ENCODE data around the gene INHBB. TPM values are rescaled to one million over a fixed set of nuclear protein-coding genes. Genes with fewer than 3 reads are reported as not detected.

INHBB gene
- total and polyA plus RNA-seq, 9 of the 15 experiments (the other 6 are each of a cell fraction or from before 2014, with no cell fraction given): not detected

DNA sequence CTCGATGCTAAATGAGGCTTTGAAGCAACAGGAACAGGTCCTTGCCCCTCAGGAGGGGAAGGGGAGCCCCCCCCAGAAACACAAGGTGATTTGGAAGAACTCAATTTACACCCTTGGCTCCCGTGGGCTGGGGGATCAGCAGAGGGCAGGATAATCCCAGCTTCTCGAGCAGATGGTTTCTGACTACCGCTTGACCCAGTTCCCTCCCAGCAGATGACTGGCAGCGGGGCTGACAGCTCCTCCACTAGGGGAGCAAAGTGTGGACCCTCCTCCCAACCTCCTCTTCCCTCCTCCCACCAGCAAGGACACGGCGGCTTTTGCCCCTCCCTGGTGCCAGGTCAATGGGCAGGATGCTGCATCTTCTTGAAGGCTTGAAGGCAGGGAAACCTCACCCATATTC lies 3.5 kb upstream of the INHBB start:
- no peak overlapping the region for H3K4me3 ChIP-seq
- no peak overlapping the region for H2AFZ ChIP-seq (ENCODE audit: low read depth, low read length)
- in situ Hi-C loops (cut with MboI) (loop anchor here (10.0 kb wide), 1 partner anchor 332 kb away; no protein-coding TSS in a partner anchor), intact Hi-C loops (cut with micrococcal nuclease) (loop anchor here (2.0 to 5.0 kb wide), 3 partner anchors 115 to 338 kb away; no protein-coding TSS in a partner anchor)
- WGBS (ENCODE audit: insufficient coverage, low coverage, missing lambda C conversion rate): 2% methylated on average over 7 of the region's 7 CpGs
- H3K4me1 ChIP-seq (replicated peaks in 1 of 2; ENCODE audit: control insufficient read depth in 2 of 2, insufficient read depth in 2 of 2, low read length in 2 of 2): peaks cover 0 to 7% of the 10 kb centered on the region in 2 experiments; a peak in 2 of 5 replicates
- H3K79me2 ChIP-seq (ENCODE audit: control insufficient read depth, insufficient read depth, low read length): no peaks in the 10 kb centered on the region
- FAIRE-seq (no peak), DNase-seq (ENCODE audit: extremely low read depth in 1 of 4, low spot score in 3 of 4) (no peak), ATAC-seq (no peak)
- TF ChIP-seq XRCC3 (IDR thresholded peaks at IDR 0.05): no peak
- TF ChIP-seq TAF7 (tag; IDR thresholded peaks at IDR 0.05): no peak
- no peak for TF ChIP-seq SRF (CRISPR knock-in tag; IDR thresholded peaks at IDR 0.05)
- TF ChIP-seq ZNF263 (CRISPR knock-in tag; IDR thresholded peaks at IDR 0.05; ENCODE audit: borderline replicate concordance): peak; percentile 74
- no peaks in the 10 kb centered on the region for H3K9me1 ChIP-seq (ENCODE audit: control insufficient read depth, insufficient read depth, low read length)
- ChIA-PET CTCF (ENCODE audit: low intra/inter-chr PET ratio) (interaction anchor here (1.7 kb wide), 1 partner anchor 338 kb away, joined by 6 read pairs; no protein-coding TSS in a partner anchor), POLR2A (interaction anchor here (0.6 kb wide), 1 partner anchor 115 kb away, joined by 3 read pairs; no protein-coding TSS in a partner anchor)
- no peak overlapping the region for H3K27ac ChIP-seq (ENCODE audit: extremely low read depth, low read depth, low read length)
- H3K9me3 ChIP-seq (replicated peaks; ENCODE audit: control insufficient read depth, insufficient read depth, low read depth, low read length): no peaks in the 10 kb centered on the region
- H3K27me3 ChIP-seq (ENCODE audit: control insufficient read depth in 2 of 2, insufficient read depth in 2 of 2, low read length in 2 of 2): peaks cover 20 to 51% of the 10 kb centered on the region in 2 experiments; a peak in 4 of 5 replicates
- no peak overlapping the region for H3K9ac ChIP-seq (ENCODE audit: insufficient read depth in 1 of 2, low read depth in 2 of 2, low read length in 2 of 2)
- BruUV-seq (replicated peaks): no TSS peak
- H4K20me1 ChIP-seq (replicated peaks; ENCODE audit: control insufficient read depth, insufficient read depth, low read length): peaks cover 12% of the 10 kb centered on the region
- no peaks in the 10 kb centered on the region for H3K36me3 ChIP-seq (ENCODE audit: control insufficient read depth, insufficient read depth, low read length)
- no peak overlapping the region for H3K4me2 ChIP-seq (ENCODE audit: insufficient read depth, low read length)

- 0% methylated on average over 5 of the region's 5 CpGs for WGBS (ENCODE audit: insufficient coverage, low coverage, missing lambda C conversion rate)
- no peak overlapping the region for H3K4me2 ChIP-seq (ENCODE audit: insufficient read depth, low read length)
- intact Hi-C loops (cut with micrococcal nuclease) (loop anchor here (2.0 to 5.0 kb wide), 3 partner anchors 114 to 338 kb away; no protein-coding TSS in a partner anchor), in situ Hi-C loops (cut with MboI) (loop anchor here (10.0 kb wide), 1 partner anchor 332 kb away; no protein-coding TSS in a partner anchor)
- H3K4me1 ChIP-seq (replicated peaks in 1 of 2; ENCODE audit: control insufficient read depth in 2 of 2, insufficient read depth in 2 of 2, low read length in 2 of 2): peaks cover 0 to 7% of the 10 kb centered on the region in 2 experiments; a peak in 2 of 5 replicates
- no peak overlapping the region for H2AFZ ChIP-seq (ENCODE audit: low read depth, low read length)
- no peaks in the 10 kb centered on the region for H3K79me2 ChIP-seq (ENCODE audit: control insufficient read depth, insufficient read depth, low read length)
- H3K9ac ChIP-seq (ENCODE audit: insufficient read depth in 1 of 2, low read depth in 2 of 2, low read length in 2 of 2): peak overlapping the region in 1 of 2 experiments; percentile 31; a peak in 1 of 4 replicates
- H3K27me3 ChIP-seq (ENCODE audit: control insufficient read depth in 2 of 2, insufficient read depth in 2 of 2, low read length in 2 of 2): peaks cover 22 to 55% of the 10 kb centered on the region in 2 experiments; a peak in 4 of 5 replicates
- ATAC-seq (peak; percentile 49), FAIRE-seq (no peak), DNase-seq (ENCODE audit: extremely low read depth in 1 of 4, low spot score in 3 of 4) (no peak)
- H3K9me1 ChIP-seq (ENCODE audit: control insufficient read depth, insufficient read depth, low read length): no peaks in the 10 kb centered on the region
- H4K20me1 ChIP-seq (replicated peaks; ENCODE audit: control insufficient read depth, insufficient read depth, low read length): peaks cover 12% of the 10 kb centered on the region
- no peaks in the 10 kb centered on the region for H3K36me3 ChIP-seq (ENCODE audit: control insufficient read depth, insufficient read depth, low read length)
- ChIA-PET CTCF (ENCODE audit: low intra/inter-chr PET ratio) (interaction anchor here (0.7 to 1.7 kb wide), 3 partner anchors 110 to 337 kb away, joined by 4 to 6 read pairs (median 4); no protein-coding TSS in a partner anchor), POLR2A (interaction anchor here (0.9 kb wide), 1 partner anchor 9 kb away, joined by 3 read pairs; no protein-coding TSS in a partner anchor)
- H3K27ac ChIP-seq (ENCODE audit: extremely low read depth, low read depth, low read length): no peak overlapping the region
- no peaks in the 10 kb centered on the region for H3K9me3 ChIP-seq (replicated peaks; ENCODE audit: control insufficient read depth, insufficient read depth, low read depth, low read length)
- H3K4me3 ChIP-seq: no peak overlapping the region
- no TSS peak for BruUV-seq (replicated peaks)
- TF ChIP-seq ZNF57 (CRISPR knock-in tag; IDR thresholded peaks at IDR 0.05) (no peak), BRCA1 (IDR thresholded peaks at IDR 0.05) (no peak), BRCA1 (CRISPR knock-in tag; IDR thresholded peaks at IDR 0.05) (no peak), DPF2 (IDR thresholded peaks at IDR 0.05) (no peak), DDX20 (tag; IDR thresholded peaks at IDR 0.05; ENCODE audit: low read depth) (no peak), ETV5 (CRISPR knock-in tag; IDR thresholded peaks at IDR 0.05; ENCODE audit: low read depth) (no peak), ZNF316 (IDR thresholded peaks at IDR 0.05) (no peak), SP2 (IDR thresholded peaks at IDR 0.05; ENCODE audit: extremely low read depth, low read depth, low read length, poor library complexity, severe bottlenecking) (no peak), NCOA2 (IDR thresholded peaks at IDR 0.05; ENCODE audit: partially characterized antibody in 2 of 2) (no peak)
- TF ChIP-seq, protein P1, sequence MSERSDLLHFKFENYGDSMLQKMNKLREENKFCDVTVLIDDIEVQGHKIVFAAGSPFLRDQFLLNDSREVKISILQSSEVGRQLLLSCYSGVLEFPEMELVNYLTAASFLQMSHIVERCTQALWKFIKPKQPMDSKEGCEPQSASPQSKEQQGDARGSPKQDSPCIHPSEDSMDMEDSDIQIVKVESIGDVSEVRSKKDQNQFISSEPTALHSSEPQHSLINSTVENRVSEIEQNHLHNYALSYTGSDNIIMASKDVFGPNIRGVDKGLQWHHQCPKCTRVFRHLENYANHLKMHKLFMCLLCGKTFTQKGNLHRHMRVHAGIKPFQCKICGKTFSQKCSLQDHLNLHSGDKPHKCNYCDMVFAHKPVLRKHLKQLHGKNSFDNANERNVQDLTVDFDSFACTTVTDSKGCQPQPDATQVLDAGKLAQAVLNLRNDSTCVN (CRISPR knock-in tag; IDR thresholded peaks at IDR 0.05): no peak
Measured at GRCh38 chr2:120343100-120343432, 2.9 kb upstream of the INHBB start.

Measured in K562 (cell line).